Prostate gland (tissue), 2 donors: ENCODE results near the gene SUCLG2.

Source experiments
- POLR2AphosphoS5 ChIP-seq: sonication (generic); formaldehyde crosslinking; IDR thresholded peaks from one replicate; pipeline ENCODE4 v1.6.1; 2017; ENCODE audit warnings: antibody characterized with exemption
- TF ChIP-seq, protein P1 (sequence below), 4 experiments: fragments of 200-600 bp in 2 of 4; fragments of 450-650 bp in 2 of 4; sonication (generic) in 2 of 4; IDR thresholded peaks; 1 replicate in 3 of 4; 2 replicates in 1 of 4; pipeline ENCODE4 v1.5.1; 2016 to 2019; ENCODE audit warnings: antibody characterized with exemption in 4 of 4, mild to moderate bottlenecking in 2 of 4, moderate library complexity in 2 of 4

DNA sequence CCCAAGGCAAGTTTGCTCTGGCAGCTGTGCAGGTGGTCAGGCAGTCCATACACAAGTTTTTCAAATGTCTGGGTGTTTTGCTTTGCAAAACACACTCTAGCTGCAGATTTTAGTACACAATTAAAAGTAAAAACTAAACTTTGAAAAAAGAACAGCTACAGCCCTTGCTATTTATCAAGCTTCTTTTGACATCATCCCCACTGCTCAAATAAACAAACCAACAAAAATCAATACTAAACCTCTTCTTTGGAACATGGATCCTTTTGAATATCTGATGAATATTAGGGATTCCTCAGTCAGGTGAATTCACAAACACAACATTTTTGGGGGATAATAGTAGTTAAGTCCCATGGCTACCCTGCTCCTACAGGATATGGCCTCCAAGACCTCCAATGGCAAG is 249.2 kb downstream of the SUCLG2 start:
- TF ChIP-seq, protein P1, sequence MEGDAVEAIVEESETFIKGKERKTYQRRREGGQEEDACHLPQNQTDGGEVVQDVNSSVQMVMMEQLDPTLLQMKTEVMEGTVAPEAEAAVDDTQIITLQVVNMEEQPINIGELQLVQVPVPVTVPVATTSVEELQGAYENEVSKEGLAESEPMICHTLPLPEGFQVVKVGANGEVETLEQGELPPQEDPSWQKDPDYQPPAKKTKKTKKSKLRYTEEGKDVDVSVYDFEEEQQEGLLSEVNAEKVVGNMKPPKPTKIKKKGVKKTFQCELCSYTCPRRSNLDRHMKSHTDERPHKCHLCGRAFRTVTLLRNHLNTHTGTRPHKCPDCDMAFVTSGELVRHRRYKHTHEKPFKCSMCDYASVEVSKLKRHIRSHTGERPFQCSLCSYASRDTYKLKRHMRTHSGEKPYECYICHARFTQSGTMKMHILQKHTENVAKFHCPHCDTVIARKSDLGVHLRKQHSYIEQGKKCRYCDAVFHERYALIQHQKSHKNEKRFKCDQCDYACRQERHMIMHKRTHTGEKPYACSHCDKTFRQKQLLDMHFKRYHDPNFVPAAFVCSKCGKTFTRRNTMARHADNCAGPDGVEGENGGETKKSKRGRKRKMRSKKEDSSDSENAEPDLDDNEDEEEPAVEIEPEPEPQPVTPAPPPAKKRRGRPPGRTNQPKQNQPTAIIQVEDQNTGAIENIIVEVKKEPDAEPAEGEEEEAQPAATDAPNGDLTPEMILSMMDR (IDR thresholded peaks at IDR 0.05), result no peak
- no peak for TF ChIP-seq POLR2AphosphoS5
